HFF-Myc (cell line): ENCODE results near the gene ABCC6.

Source experiments
- DNase-seq: peaks from one replicate; pipeline ENCODE4 v3.0.0-alpha.2; 2011; ENCODE audit warnings: low read depth; ENCODE audit errors: extremely low read depth
- H3K4me3 ChIP-seq: replicated peaks from 2 replicates; pipeline ENCODE4 v1.5.1; 2011; ENCODE audit warnings: low read depth, mild to moderate bottlenecking, control low read depth, low read length
- TF ChIP-seq, protein P1 (sequence below): IDR thresholded peaks from 2 replicates; pipeline ENCODE4 v1.5.1; 2012; ENCODE audit warnings: mild to moderate bottlenecking, low read depth, low read length, control low read depth; ENCODE audit errors: missing control alignments

ABCC6 gene

DNA sequence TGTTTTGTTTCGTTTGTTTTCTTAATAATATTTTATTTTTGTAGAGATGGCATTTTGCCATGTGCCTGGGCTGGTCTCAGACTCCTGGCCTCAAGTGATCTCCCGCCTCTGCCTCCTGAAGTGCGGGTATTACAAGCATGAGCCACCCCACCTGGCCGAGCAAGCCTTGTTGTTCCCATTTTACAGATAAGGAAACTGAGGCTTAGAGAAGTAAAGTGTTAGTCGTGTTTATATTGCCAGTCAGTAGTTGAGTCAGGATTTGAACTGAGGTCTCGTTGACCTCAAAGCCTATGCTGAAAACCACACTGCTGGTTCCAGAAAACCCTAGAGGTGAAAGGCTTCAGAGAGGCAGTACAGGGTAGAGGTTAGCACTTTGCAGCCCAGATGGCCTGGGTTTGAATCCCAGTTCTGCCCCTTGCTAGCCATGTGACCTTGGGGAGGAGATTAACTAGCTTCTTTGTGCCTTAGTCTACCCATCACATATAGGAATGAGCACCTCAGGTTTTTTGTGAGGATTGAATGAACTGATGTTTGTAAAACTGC, 102.0 kb downstream of the ABCC6 start:
- DNase-seq: no peak
- no peak overlapping the region for H3K4me3 ChIP-seq
- TF ChIP-seq, protein P1, sequence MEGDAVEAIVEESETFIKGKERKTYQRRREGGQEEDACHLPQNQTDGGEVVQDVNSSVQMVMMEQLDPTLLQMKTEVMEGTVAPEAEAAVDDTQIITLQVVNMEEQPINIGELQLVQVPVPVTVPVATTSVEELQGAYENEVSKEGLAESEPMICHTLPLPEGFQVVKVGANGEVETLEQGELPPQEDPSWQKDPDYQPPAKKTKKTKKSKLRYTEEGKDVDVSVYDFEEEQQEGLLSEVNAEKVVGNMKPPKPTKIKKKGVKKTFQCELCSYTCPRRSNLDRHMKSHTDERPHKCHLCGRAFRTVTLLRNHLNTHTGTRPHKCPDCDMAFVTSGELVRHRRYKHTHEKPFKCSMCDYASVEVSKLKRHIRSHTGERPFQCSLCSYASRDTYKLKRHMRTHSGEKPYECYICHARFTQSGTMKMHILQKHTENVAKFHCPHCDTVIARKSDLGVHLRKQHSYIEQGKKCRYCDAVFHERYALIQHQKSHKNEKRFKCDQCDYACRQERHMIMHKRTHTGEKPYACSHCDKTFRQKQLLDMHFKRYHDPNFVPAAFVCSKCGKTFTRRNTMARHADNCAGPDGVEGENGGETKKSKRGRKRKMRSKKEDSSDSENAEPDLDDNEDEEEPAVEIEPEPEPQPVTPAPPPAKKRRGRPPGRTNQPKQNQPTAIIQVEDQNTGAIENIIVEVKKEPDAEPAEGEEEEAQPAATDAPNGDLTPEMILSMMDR: no peak

DNA sequence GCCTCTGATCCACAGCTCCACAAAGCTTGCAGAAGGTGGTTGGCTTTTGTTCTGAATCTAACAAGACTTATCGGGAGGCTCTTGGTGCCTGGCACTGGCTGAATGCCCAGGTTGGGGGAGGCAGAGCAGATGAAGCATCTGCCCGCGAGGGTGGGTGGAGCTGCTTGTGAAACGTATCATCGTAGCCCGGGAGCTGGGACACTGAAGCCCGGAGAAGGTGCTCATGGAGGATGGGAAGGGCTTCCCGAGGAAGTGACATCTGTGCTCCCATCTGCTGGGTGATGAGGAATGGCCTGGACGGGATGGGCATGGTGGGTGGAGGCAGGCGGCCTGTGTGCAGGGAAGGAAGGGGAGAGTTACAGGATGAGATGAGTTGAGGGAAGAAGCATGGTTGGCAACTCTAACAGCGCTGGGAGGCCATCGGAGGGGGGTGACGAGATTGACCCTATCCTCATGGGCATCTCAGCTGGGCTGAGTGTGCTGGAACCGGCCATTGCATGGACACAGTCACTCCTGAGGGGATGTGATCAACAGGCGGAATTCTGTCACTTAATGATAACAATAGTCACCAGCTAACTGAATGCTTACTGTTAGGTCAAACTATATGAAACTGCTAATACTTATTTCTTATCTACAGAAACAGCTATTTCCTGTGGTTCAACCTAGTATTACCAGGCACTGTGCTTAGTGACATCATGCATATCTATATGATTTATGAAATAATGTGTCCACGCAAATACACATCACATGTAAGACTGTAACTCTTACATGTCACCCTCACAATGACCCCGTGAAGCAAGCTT, 102.7 kb downstream of the ABCC6 start:
- no peak for DNase-seq
- H3K4me3 ChIP-seq: no peak overlapping the region
- TF ChIP-seq, protein P1: no peak

DNA sequence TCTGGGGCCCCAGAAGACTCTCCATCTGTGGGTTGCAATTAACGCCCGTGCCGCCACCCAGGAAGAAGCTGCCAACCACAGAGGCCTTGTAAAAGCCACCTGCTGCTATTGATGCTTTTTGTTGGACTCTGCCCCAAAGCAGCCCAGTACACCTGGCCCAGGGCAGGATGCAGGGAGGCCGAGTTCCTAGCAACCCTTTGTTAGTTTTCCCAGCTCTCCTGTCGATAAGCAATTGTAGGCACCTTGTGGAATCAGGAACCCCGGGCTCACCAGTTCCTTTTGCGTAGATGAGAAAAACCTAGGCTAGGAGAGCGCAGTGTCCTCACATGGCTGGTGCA, 103.3 kb downstream of the ABCC6 start:
- TF ChIP-seq, protein P1: no peak
- no peak overlapping the region for H3K4me3 ChIP-seq
- DNase-seq: no peak

DNA sequence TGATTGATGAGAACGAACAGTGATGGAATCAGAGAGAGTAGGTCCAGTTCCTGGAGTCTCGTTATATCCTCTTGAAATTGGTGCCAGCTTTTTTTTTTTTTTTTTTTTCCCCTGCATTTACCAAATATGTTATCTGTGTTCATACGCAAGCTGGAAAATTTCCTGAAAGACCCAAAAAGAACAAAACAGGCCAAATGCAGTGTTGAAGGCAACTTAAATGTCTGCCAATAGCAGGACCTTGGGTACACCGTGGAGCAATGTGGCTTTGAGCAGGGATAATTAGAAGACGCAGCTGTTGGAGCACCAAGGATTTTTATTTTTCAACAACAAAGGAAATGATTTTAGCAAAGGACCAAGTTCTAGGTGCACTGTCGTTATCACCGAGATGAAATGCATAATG, 105.0 kb downstream of the ABCC6 start:
- TF ChIP-seq, protein P1: no peak
- DNase-seq: no peak
- H3K4me3 ChIP-seq: no peak overlapping the region

DNA sequence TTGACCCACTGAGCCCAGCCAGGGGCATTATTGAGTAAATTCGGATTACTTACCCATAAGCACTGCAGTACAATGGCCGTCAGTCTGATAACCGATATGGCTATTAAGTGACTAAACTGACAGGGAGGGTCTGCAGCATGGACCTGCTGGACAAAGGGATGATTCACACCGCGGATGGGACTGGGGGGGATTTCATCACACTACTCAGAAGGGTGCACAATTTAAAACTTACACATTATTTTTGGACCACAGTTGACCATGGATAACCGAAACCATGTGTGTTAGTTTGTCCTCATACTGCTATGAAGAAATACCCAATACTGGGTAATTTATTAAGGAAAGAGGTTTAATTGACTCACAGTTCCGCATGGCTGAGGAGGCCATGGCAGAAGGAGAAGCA, 106.5 kb downstream of the ABCC6 start:
- TF ChIP-seq, protein P1: no peak
- H3K4me3 ChIP-seq: no peak overlapping the region
- DNase-seq: no peak

DNA sequence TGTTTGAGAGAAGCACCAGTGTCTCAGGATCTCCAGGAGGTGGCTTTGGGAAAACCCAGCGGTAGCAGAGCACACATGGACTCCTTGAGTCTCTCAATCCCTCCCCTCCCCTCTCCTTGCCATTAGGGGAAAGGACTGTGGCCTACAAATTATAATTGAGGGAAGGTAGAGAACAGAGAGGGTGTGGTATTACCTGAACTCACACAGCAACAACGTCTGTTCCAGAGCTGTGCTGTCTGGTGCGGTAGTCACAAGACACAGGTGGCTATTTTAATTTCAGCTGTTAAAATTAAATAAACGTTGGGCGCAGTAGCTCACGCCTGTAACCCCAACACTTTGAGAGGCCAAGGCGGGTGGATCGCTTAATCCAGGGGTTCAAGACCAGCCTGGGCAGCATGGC, 110.2 kb downstream of the ABCC6 start:
- no peak overlapping the region for H3K4me3 ChIP-seq
- TF ChIP-seq, protein P1: no peak
- DNase-seq: no peak
